Pons (tissue), 1 donor: ENCODE measurements around the gene TLL2.

ENCODE experiments used
- DNase-seq: peaks from one replicate; pipeline ENCODE4 v3.0.0-alpha.2; 2016; ENCODE audit warnings: low spot score

TLL2 gene

DNA sequence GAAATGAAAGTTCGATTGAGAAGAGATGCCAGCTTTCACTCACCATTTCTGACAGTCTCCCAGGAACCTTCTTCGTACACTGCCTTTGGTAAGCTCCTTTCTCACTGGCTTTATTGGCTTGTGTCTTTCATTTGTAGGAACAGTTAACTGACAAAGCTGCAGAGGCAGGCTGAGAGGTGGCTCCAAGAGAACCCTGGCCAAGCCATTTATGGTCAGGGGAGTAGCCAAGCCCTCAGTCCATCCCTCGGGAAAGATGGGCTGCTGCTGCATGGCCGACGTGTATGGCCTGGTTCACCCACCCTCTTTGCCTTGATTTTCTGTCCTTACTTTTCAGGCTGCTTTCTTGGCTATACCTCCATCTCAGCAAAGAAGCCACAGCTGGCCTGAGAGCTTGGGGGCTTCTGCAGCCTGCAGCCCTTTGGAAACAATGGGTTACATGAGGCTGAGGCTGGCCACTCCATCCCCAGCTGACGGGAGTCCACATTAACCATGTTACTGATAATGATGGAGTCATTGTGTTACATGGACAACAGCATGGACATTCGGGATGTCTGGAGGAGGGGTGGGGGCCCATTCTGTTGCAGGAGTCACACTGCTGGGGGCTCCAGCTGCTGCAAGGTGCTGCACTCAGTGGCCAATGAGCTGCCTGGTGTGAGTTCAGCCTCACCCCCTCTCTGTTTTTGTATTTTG is 154.7 kb downstream of the TLL2 start, which contains the start of gene OPALIN:
Gene OPALIN (minus strand): TSS at position 152 of the 690 bp plus-strand sequence. CDS start 106 bp downstream, at position 46.
- peak; percentile 69 for DNase-seq

DNA sequence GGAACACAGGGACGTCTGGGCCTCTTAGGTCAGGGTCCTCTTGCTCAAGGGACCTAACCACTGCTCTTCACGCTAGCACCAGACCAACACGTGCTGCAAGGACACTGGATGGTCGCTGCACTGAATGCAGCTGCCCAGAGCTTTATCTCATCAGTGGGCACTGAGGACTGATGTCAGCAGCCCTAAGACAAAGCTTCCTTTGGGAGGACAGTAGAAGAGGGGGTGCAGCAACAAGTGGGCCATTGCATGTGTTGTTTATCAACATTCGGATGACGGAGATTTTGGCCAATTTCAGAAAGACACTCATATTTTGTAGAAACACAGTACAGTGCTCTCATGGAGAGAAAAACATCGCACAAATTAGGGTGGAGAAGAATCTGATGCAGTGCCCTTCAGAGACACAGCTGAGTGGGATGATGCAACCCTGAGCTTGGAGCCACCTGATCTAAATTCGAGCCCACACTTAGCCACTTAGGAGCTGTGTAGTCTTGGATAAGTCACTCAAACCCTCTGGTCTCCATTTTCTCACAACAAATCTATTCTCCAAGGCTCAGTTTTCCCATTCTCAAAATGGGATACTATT is 156.6 kb downstream of the TLL2 start:
- peak; percentile 92 for DNase-seq

DNA sequence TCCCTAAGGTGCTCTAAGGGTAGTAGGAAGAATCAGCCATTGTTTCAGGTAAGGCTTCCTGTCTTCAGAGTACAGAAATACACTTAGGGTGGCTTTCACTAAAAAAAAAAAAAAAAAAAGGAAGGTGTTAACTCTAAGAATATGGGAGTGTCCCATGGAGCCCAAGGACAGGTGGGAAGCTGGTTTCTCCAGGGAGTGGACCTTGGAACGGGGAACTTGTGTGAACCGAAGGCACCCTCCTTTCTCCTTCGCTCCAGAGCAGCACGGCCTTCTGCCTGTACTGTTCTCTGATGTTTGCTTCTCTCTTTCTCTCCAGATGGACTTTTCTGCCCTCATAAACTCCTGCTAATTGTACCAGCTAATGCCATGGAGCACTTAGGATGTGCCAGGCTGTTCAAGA is 161.1 kb downstream of the TLL2 start:
- DNase-seq = no peak

DNA sequence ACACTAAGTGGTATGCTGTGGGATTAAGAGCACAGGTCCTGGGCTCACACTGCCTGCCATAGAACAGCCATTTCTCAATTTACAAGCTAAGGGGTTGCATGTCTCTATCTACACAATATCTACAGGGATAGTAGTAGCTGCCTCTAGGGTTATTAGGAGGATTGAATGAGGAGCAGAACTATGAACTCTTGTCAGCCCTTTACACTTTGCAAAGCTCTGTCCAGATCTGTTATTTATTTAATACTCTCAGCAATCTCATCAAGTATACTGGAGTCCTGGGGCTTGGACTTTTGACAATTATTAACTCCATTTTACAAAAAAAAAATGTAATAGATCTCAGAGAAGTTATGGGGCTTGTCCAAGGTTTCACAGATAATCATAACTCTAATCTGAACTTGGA is 161.7 kb downstream of the TLL2 start:
- no peak for DNase-seq

DNA sequence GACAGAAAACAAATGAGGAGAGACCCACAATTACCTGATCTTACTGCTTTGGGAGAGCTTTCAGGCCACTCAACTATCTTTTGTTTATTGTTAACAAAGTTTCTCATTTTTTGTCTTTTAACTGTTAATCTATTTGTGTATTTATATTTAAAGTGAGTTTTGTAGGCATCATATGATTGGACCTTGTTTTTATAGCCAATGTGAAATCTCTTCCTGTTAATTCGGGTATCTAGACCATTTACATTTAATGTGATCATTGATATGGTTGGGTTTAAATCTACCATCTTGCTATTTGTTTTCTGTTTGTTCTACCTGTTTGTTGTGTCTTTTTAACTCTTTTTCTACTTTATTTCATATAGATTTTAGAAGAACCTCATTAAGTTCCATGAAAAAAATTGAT is 167.4 kb downstream of the TLL2 start:
- no peak for DNase-seq

DNA sequence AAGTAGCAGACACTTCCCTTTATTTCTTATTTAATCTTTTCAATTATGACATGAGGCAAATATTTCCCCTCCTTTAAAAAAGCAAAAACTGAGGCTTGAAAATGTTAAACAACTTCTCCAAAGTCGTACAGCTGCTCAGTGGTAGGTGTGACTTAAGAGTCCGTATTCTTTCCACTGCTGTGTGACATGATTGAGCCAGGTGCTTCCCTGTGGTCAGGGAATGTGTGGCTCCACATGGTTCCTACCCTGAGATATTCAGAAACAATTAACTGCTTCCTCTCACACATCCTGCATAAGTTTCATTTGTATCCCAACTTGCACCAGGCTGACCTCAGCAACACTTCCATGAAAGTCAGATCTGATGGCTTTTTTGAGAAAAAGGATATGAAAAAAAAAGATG is 168.5 kb downstream of the TLL2 start:
- DNase-seq = no peak

DNA sequence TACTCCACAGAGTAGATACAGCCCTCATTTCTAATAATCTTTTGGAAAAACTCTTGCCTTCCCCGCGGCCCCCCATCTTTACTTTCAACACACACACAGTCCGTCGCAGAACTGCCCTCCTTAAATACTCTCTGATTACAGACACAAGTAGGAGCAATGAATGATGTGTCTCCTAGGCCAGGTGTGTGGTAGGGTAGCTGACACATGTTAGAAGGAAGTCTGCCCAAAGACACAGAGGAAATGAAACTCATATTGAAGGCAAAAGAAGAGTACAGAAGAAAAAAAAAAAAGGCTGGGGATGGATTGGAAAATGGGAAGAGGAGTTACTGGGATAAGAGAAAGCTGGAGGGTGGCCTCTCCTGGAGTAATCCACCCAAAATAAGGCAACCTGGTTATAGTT is 169.5 kb downstream of the TLL2 start:
- no peak for DNase-seq

DNA sequence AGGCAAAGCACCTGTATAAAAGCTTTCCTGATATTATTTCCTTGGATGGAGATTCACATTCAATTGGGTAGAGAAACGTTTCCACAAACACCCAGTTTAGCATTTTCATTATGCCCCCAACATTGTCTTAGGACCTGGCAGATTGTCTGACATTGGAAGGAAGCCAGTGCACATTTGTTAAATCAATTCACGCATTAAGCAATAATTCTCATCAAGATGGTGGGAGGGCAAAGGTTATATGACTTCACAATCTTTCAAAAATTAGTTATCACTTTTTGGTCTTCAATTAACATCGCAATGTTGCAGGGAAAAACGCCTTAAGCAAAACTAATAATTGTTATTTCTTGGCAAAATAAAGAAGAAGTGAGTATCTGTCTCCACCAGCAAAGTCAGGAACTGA is 171.3 kb downstream of the TLL2 start:
- DNase-seq = no peak

DNA sequence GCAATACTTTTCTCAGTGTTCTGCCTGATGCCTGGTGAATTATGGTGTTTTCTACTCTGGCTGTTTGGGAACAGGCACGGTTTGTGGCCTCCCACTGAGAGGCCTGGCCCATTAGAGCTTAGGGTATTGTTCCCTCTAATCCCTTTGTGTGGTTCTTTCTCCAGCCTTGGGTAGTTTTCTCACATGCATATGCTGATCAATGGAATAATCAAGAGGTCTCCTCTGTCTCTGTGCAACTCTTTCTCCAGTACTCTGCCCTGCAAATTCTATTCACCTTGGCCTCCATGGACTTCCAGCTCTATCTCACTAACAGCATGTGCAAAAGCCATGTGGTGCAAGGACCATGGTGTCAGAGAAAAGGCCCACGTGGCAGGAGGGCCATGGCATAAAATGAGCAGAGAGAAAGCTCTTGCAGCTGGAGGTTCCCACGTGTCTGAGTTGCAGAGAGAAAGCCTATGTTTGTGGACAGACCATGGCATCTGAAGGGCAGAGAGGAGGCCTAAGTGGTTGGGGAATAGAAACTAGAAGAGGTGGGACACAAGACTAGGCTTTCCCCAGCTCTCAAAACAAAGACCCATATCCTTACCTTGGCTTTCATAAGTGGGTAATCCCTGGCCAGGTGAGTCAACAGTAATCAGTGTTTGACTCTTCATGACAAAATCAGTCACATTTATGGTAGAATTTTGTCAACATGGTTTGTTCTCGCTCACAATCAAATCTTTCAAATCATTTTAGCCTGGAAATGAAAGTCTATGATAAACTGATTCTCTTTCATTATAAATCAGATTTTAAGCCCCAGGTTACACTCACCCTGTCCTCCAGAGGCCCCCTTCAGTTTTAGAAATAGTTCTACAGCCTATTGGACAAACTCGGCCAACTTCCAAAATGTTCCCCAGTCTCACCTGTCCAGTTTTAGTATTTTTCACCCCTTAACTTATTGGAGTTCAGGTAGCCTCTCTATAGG is 172.2 kb downstream of the TLL2 start:
- DNase-seq = no peak

DNA sequence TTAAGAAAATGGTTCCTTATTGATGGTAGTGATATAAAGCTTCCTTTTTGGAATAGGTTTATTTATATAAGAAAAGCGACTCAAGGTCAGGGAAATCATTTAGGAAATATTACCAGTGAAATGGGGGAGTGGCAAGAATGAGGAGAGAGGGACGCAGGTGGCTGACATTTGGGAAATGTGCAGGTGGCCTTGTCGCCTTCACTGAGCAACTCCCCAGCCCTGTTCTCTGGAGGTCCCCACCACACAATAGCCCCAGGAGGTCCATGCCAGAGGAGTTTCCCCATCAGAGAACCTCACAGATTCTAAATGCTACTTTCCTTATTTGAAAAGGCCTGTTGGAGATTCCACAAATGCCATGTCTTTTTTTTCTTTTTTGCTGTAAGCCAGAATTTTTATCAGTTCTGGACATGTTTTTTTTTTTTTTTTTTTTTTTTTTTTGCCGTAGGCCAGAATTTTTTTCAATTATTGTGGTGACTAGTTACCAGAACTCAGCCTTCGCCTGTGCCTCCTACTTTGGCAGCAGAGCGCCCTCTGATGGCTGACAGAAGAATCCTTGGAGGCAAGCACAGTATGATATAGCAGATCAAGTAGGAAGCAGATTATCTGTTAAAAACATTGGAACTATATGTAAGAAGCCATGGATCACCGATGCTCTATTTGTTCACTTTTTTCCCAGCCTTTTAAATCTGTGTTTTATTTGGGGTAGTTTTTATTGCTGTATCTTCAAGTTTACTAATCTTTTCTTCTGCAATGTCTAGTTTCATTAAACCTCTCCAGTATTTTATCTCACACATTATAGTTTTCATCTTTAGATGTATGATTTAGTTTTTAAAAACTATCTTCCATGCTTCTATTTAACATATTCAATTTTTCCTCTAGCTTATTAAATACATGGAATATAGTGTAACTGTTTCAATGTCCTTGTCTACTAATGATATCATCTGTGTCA is 173.5 kb downstream of the TLL2 start:
- DNase-seq = peak; percentile 85

DNA sequence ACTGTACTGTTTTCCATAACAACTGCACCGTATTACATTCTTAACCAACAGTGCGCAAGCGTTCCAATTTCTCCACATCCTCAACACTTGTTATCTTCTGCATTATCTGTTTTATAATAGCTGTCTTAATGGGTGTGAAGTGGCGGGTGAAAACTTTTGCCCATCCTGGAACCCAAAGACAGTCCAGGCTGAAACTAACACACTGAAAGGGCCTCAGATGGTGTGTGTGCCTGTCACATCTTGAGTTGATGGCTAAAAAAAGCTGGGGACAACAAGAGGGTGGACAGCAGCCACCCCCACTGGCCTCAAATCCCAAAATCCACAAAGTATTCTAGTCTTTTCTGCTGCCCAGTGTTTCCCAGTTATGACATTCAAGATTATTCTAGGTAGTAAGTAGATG is 174.3 kb downstream of the TLL2 start:
- no peak for DNase-seq

DNA sequence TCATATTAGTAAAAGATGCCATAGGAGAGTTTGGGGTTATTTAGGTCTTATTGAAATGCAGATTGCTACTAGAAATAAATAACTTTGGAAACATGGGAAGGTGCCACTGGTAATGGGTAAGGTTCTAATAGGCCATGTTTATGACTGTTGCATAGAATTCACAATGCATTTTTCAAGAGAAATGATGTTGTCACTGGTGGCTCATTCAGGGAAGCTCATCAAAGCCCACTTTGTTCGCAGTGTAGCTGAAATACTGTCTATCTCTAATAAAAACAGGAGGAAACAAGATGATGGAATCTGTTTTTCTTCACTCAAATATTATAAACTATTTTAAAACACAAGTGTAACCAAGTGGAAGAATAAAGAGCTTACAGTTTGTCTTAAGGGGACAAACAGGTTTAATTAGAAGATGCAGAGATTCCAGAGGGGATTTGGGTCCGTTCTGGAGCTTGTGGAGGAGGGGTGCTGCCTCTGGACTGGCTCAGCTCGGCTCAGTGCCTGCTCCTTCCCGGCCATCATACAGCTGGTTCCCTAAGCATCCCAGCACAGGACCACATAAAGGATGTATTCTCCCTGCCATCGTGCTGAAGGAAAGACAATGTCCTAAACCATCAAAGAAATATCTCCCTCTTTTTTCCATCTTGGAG is 175.3 kb downstream of the TLL2 start:
- peak; percentile 62 for DNase-seq

DNA sequence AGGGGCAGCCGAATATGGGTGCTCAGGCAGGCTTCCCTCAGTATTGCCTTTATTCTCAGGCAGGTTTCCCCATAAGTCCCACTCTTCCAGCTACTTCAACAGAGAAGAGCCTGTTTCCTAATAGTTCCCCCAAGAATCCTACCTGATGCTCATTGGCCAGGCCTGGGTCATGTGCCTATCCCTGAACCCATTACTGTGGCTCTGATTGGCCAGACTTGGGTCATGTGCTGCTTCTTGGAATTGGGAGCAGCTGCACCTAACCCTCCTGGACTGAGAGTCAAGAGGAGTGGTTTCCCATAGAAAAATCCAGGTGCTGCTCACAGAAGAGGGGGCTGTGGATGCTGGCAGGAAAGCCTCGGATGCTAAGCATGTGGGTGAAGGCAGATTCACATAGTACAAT is 176.6 kb downstream of the TLL2 start:
- no peak for DNase-seq

DNA sequence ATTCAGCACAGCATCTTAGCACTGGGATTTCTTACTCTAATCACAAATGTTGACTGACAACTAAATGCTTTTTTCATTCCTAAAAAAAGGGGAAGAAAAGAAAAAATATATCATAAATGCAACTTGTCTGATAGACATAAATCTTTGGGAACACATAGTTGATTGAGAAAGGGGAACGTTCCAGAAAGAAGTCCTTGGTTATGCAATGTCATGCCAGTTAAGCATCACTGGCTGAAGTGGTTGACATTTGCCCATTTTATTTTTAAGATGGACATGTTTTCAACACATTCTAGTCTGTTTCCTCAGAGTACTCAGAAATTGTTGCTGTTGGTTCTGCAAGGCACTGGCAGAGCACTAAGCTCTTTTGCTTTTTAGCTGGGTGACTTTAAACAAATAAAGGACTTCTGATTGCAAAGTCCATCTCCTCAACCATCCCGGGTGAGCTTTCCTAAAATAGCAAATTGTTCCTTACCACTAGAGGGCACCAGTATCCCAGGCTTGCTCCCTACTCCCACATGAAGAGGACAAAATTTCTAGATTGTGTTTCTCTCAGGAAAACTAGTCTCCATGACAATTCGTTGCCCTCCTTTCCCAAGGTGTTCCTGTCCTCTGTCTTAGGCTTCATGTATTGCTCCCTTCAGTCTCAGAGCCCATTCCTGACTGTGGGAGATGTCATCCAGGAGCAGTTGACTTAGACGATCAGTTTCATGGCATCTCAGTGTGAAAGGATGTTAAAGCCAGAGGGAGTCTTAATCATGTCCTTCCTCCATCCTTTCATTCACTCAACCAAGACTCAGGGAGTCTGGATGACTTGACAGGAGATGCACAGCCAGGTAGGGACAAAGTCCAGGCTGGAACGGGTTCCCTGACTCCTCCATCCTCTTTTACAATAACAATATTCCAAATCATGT is 178.9 kb downstream of the TLL2 start:
- DNase-seq = peak; percentile 74

DNA sequence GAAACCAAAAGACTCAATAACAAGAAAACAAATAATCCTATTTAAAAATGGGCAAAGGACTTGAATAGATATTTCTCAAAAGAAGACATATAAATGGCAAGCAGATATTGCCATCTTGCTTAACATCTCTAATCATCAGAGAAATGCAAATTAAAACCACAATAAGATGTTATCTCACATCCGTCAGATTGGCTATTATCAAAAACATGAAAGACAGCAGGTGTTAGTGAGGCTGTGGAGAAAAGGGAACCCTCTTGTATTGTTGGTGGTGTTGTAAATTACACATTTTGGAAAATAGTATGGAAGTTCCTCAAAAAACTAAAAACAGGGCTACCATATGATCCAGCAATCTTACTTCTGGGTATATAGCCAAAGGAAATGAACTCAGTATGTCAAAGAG is 180.6 kb downstream of the TLL2 start:
- no peak for DNase-seq

DNA sequence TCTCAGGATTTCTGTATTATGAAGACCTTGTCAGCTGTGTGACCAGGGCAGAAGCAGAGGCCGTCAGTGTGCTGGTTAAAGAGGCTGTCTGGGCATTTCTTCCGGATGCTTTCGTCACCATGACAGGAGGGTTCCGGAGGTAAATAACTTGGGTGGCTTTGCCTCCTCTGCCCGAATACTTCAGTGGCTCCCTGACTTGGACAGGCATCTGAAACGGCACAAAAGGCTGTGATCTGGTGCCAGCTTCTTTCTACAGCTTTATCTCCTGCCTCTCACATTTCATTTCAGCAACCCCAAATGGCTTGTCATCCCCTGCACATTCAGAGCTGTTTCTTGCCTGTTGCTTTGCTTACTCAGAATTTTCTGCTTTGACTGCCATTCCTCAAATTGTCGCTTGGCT is 186.3 kb downstream of the TLL2 start:
- DNase-seq = no peak

DNA sequence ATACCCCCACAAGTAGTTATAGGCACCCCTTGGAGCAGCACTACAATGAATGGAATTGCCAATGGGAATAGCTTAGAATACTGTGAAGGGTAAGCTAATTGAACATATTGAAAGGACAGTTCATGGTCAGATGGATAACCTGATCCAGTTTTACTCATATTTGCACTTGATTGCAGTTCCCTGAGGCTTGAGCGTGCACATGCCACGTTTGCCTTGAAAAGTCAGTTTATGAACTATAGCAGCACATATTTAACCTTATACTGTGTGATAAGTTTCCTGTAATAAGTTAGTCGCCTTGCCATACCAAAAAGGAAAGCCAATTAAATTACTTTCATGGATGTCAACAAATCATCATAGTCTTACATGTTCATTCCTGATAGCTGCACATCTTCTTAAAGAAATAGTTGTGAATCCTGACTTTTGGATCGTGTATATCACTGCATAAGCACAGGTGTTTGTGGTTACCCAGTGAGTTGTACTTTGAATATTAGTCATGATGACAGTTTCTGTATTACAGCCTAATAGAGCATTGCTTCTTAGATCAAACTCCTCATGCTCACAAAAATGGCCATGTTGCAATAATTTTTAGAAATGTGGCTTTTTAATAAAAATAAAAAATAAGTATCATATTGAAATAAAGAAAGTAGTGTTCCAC is 187.9 kb downstream of the TLL2 start:
- DNase-seq = no peak

DNA sequence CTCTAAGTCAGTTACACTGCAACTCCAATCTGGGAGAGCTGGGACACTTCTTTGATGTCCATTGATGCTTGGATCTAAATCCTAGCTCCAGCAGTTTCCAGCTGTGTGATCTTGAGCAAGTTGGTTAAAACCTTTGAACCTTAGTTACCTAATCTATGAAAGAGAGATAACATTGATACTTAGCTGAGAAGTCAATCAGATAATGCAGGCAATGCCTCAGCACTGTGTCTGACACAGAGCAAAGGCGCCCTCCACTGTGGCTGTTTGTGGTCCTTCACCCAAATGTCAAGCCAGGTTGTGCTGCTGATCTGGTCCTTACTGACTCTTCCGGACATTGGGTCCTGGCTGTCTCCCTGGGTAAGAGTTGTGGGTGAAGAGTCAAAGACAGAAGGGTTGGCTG is 189.3 kb downstream of the TLL2 start:
- DNase-seq = no peak

DNA sequence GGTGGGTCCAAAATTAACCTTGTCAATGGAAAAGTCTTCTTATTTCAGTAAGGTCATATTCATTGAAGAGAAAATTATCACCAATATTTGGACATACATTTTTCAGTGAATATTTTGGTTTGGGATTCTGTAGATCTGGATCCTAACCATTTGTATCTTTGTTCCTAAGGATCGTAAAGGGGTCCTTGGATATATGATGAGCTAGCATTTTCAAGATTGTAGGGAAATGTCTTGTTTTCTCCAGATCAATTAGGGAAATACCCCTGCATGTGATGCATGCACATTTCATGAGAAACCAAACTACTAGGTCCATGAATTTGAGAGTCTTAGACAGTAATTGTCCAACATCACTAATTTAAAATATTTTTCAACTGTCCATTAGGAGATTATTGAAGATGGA is 191.5 kb downstream of the TLL2 start:
- no peak for DNase-seq

DNA sequence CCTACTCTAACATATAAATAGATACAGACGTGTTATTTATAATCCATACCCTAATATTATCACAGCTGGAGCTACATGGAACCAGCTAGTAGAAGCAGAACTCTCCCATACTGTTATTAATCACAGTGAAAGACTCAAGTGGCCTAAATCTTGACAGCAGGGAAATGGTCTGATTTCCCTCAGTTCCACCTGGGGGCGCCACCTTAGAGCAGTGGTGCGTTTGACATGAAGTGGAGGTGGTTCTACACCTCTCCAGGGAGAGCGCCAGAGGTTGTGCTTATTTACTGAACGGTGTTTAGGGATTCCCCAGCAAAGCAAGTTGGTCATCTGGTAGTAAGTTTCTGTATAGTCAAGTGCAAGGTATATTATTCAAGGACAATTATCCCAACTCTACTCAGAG is 191.9 kb downstream of the TLL2 start:
- DNase-seq = no peak
